ENCODE data around the gene KLHL21.

GRCh38 chr1:6623269-6623965 is 20.7 kb upstream of the KLHL21 start:
- TF ChIP-seq MAX (IDR thresholded peaks at IDR 0.05) (no peak), FOXM1 (IDR thresholded peaks at IDR 0.05; ENCODE audit: borderline replicate concordance, low read depth) (no peak)
- TF ChIP-seq, protein P1, sequence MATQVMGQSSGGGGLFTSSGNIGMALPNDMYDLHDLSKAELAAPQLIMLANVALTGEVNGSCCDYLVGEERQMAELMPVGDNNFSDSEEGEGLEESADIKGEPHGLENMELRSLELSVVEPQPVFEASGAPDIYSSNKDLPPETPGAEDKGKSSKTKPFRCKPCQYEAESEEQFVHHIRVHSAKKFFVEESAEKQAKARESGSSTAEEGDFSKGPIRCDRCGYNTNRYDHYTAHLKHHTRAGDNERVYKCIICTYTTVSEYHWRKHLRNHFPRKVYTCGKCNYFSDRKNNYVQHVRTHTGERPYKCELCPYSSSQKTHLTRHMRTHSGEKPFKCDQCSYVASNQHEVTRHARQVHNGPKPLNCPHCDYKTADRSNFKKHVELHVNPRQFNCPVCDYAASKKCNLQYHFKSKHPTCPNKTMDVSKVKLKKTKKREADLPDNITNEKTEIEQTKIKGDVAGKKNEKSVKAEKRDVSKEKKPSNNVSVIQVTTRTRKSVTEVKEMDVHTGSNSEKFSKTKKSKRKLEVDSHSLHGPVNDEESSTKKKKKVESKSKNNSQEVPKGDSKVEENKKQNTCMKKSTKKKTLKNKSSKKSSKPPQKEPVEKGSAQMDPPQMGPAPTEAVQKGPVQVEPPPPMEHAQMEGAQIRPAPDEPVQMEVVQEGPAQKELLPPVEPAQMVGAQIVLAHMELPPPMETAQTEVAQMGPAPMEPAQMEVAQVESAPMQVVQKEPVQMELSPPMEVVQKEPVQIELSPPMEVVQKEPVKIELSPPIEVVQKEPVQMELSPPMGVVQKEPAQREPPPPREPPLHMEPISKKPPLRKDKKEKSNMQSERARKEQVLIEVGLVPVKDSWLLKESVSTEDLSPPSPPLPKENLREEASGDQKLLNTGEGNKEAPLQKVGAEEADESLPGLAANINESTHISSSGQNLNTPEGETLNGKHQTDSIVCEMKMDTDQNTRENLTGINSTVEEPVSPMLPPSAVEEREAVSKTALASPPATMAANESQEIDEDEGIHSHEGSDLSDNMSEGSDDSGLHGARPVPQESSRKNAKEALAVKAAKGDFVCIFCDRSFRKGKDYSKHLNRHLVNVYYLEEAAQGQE (IDR thresholded peaks at IDR 0.05; ENCODE audit: low read depth) = no peak
- TF ChIP-seq, protein P2, sequence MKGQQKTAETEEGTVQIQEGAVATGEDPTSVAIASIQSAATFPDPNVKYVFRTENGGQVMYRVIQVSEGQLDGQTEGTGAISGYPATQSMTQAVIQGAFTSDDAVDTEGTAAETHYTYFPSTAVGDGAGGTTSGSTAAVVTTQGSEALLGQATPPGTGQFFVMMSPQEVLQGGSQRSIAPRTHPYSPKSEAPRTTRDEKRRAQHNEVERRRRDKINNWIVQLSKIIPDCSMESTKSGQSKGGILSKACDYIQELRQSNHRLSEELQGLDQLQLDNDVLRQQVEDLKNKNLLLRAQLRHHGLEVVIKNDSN (IDR thresholded peaks at IDR 0.05) = no peak
